OCI-LY3 (cell line): Measurements from ENCODE around the gene SLC39A3.

Source experiments
- H2AFZ ChIP-seq: fragments of 200-600, 300-600 bp; shearing (Covaris generic); 2 replicates; pipeline ENCODE4 v1.6.0; 2014; ENCODE audit warnings: antibody characterized with exemption, low read depth, low read length
- H3K27ac ChIP-seq: fragments of 200-600, 300-600 bp; sonication (generic); 2 replicates; pipeline ENCODE4 v1.5.1; 2014; ENCODE audit warnings: mild to moderate bottlenecking, low read length, moderate library complexity, mixed read lengths
- H3K27me3 ChIP-seq: fragments of 200-600, 300-600 bp; sonication (generic); 2 replicates; pipeline ENCODE4 v1.6.1; 2014; ENCODE audit warnings: low read depth, low read length, mixed read lengths
- H3K36me3 ChIP-seq: fragments of 200-600, 300-600 bp; sonication (generic); replicated peaks from 2 replicates; pipeline ENCODE3; 2014; ENCODE audit warnings: low read depth, low read length, mixed read lengths
- H3K4me1 ChIP-seq: fragments of 300-600, 200-600 bp; sonication (generic); 2 replicates; pipeline ENCODE4 v1.6.1; 2014; ENCODE audit warnings: low read length, mixed read lengths
- H3K4me2 ChIP-seq: fragments of 200-600, 300-600 bp; sonication (generic); 2 replicates; pipeline ENCODE4 v1.6.1; 2014; ENCODE audit warnings: low read length, mixed read lengths
- H3K4me3 ChIP-seq: fragments of 300-600, 200-600 bp; sonication (generic); 2 replicates; pipeline ENCODE4 v1.5.1; 2014; ENCODE audit warnings: antibody characterized with exemption, mild to moderate bottlenecking, low read length, moderate library complexity
- H3K79me2 ChIP-seq: fragments of 300-600, 200-600 bp; shearing (Covaris generic); 2 replicates; pipeline ENCODE4 v1.6.1; 2014; ENCODE audit warnings: mild to moderate bottlenecking, low read length, mixed read lengths
- H3K9ac ChIP-seq: fragments of 300-600, 200-600 bp; shearing (Covaris generic); 2 replicates; pipeline ENCODE4 v1.6.0; 2014; ENCODE audit warnings: mild to moderate bottlenecking, low read length, moderate library complexity
- H3K9me3 ChIP-seq: fragments of 200-600, 300-600 bp; shearing (Covaris generic); 2 replicates; pipeline ENCODE4 v1.6.1; 2014; ENCODE audit warnings: low read length, mixed read lengths; ENCODE audit not compliant: insufficient read depth
- H4K20me1 ChIP-seq: fragments of 200-600, 300-600 bp; sonication (generic); 2 replicates; pipeline ENCODE4 v1.6.1; 2016; ENCODE audit warnings: low read length, mixed read lengths; ENCODE audit not compliant: insufficient read depth
- EZH2phosphoT487 ChIP-seq: fragments of 200-600 bp; shearing (Covaris generic); IDR thresholded peaks from 2 replicates; pipeline ENCODE4 v1.6.1; 2018; ENCODE audit warnings: antibody characterized with exemption, mixed run types, low read depth
- TF ChIP-seq, protein P1 (sequence below): fragments of 200-600, 300-600 bp; sonication (generic); IDR thresholded peaks from 2 replicates; pipeline ENCODE4 v1.5.1; 2014; ENCODE audit warnings: antibody characterized with exemption, low read length, low read depth

The SLC39A3 gene

GRCh38 chr19:2732157-2732725 lies 7.6 kb downstream of the SLC39A3 start:
- Histone ChIP-seq H3K9ac (no peak overlapping the region), H3K36me3 (peaks cover 25% of the 10 kb centered on the region), H3K4me1 (no peaks in the 10 kb centered on the region), H3K9me3 (peaks cover 5% of the 10 kb centered on the region), H3K27ac (no peak overlapping the region), H3K79me2 (peaks cover 9% of the 10 kb centered on the region; the same call in 1 of the 2 replicates), H3K4me3 (no peak overlapping the region), H3K27me3 (no peaks in the 10 kb centered on the region), H4K20me1 (no peaks in the 10 kb centered on the region; the same call in 1 of the 2 replicates), H3K4me2 (no peak overlapping the region), H2AFZ (no peak overlapping the region)
- TF ChIP-seq, protein P1, sequence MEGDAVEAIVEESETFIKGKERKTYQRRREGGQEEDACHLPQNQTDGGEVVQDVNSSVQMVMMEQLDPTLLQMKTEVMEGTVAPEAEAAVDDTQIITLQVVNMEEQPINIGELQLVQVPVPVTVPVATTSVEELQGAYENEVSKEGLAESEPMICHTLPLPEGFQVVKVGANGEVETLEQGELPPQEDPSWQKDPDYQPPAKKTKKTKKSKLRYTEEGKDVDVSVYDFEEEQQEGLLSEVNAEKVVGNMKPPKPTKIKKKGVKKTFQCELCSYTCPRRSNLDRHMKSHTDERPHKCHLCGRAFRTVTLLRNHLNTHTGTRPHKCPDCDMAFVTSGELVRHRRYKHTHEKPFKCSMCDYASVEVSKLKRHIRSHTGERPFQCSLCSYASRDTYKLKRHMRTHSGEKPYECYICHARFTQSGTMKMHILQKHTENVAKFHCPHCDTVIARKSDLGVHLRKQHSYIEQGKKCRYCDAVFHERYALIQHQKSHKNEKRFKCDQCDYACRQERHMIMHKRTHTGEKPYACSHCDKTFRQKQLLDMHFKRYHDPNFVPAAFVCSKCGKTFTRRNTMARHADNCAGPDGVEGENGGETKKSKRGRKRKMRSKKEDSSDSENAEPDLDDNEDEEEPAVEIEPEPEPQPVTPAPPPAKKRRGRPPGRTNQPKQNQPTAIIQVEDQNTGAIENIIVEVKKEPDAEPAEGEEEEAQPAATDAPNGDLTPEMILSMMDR = no peak
- TF ChIP-seq EZH2phosphoT487 = no peak

DNA sequence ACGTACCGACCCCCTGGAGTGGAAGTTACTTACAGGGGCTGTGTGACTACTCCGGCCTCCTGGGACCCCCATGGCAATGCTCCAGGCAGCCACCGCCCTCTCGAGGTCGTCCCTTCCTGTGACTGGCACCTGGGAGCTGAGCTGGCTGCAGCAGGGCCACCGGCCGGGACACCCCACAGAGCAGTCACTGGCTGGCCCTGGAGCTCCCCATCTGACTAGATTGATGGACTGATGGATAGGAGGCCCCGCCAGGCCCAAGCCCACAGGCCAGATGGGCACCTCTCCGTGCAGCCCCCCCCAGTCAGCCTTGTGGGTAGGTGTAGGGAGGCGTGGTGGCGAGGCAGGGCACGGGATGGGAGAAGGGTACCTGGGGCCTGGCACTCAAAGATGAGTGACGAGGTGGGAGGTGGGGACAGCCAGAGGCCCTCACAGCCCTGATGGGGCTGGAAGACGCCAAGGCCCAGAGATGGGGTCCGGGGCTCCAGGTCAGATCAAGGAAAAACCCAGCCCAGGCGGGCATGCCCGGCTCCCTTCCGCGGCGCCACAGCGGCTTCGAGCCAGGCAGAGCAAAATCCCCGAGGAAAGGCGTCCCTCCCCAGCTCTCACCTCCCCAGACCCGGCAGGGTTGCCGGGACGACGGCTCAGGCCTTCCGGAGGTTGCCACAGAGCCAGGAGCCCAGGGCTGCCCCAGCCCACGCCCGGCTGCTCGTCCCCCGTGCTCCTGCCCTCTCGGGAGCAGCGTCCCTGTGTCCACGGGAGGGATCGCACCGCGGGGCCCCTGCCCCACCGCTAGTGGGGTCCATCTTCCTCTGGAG lies 8.4 kb downstream of the SLC39A3 start:
- H3K27ac ChIP-seq = no peak overlapping the region
- peaks cover 2% of the 10 kb centered on the region for H3K9me3 ChIP-seq
- no peak for TF ChIP-seq EZH2phosphoT487
- TF ChIP-seq, protein P1 = no peak
- H3K27me3 ChIP-seq = no peaks in the 10 kb centered on the region
- H2AFZ ChIP-seq = no peak overlapping the region
- no peak overlapping the region for H3K9ac ChIP-seq
- H3K4me2 ChIP-seq = no peak overlapping the region
- H3K79me2 ChIP-seq = peaks cover 2% of the 10 kb centered on the region; the same call in 1 of the 2 replicates
- no peaks in the 10 kb centered on the region for H3K4me1 ChIP-seq
- peaks cover 16% of the 10 kb centered on the region for H3K36me3 ChIP-seq
- no peaks in the 10 kb centered on the region; the same call in 1 of the 2 replicates for H4K20me1 ChIP-seq
- H3K4me3 ChIP-seq = no peak overlapping the region

- H2AFZ ChIP-seq = no peak overlapping the region
- H3K4me2 ChIP-seq = no peak overlapping the region
- no peaks in the 10 kb centered on the region for H3K9me3 ChIP-seq
- H4K20me1 ChIP-seq = no peaks in the 10 kb centered on the region
- no peaks in the 10 kb centered on the region for H3K27me3 ChIP-seq
- no peaks in the 10 kb centered on the region for H3K4me1 ChIP-seq
- peaks cover 4% of the 10 kb centered on the region for H3K36me3 ChIP-seq
- no peak overlapping the region for H3K9ac ChIP-seq
- H3K79me2 ChIP-seq = no peaks in the 10 kb centered on the region
- H3K4me3 ChIP-seq = no peak overlapping the region
- H3K27ac ChIP-seq = no peak overlapping the region
- TF ChIP-seq, protein P1 = no peak
- no peak for TF ChIP-seq EZH2phosphoT487
These were observed 9.6 kb downstream of the SLC39A3 start for GRCh38 chr19:2729943-2730818.
